ENCODE measurements around the gene CASKIN1.

Gene CASKIN1

DNA sequence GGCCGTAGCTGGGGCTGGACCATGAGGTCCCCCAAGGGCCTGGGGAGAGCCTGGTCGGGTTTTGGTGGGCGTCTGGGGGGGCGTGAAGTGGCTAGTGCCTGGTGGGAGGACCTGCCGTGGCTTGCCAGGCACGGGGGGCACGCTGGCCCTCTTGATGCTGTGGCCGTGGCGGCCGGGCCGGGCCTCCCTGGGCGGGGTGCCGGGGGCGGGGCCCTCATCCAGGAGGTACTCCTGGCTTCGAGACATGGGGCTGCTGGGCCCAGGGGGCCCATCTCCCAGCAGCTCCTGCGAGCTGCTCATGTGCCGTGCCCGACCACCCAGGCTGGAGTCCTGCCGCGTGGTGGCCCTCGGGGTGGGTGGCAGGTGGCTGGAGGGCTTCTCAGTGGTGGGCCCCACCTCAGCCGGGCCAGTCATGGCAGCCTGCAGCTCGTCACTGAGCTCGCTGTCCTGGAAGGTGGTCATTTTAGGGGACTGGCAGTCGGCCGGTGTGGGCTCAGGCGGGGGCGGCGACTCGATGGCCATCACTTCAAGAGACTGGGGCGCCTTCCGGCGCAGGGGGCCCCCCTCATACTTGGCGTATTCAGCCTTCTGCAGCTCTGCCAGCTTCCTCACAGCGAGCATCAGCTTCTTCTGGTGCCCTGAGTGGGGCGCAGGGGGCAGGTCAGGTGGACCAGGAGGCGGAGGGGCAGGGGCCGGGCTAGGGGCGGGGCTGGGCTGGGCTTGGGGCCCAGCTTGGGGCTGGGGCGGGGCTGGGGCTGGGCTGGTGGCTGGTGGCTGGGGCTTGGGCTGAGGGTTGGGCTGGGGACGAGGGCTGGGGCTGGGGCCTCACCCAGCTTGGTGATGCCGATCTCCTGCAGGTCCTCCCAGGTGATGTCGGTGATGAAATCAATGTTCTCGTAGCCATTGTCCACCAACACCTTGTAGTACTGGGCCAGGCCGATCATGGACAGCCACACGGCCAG is 15.2 kb downstream of the CASKIN1 start:
- H3K9me3 ChIP-seq (ENCODE audit: insufficient read depth, low read length) = no peaks in the 10 kb centered on the region
- DNase-seq (ENCODE audit: low read depth, low spot score) = no peak
- no peak for TF ChIP-seq ZNF274 (IDR thresholded peaks at IDR 0.05; ENCODE audit: low read depth, low read length)
- no peak overlapping the region for H3K4me3 ChIP-seq (ENCODE audit: insufficient read length, low read depth)
- H3K4me1 ChIP-seq (ENCODE audit: insufficient read depth, insufficient read length) = peaks cover 18% of the 10 kb centered on the region
- peaks cover 35% of the 10 kb centered on the region for H3K36me3 ChIP-seq (ENCODE audit: insufficient read depth, insufficient read length, low read length)
- no peaks in the 10 kb centered on the region for H3K27me3 ChIP-seq (ENCODE audit: insufficient read depth, insufficient read length)
- H3K9ac ChIP-seq (ENCODE audit: insufficient read length, low read depth) = peak overlapping the region; percentile 32

DNA sequence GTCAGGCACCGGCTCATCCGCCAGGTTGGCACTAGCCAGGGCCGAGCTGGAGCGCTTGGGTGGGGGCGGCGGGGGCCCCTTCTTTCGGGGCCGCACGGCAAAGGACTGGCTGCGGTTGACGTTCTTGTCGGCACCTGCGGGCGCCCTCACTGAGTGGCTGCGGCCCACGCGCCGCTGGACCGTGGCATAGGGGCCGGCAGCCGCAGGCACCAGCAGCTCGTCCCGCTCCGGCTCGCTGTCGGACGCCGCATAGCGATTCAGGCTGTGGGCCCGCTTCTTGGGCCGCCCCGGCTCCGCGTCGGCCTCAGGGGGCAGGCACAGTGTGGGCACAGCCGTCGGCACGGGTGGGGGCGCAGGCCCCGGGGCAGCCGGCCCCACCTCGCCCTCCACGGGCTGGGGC is 15.9 kb downstream of the CASKIN1 start:
- no peak for DNase-seq (ENCODE audit: low read depth, low spot score)
- no peaks in the 10 kb centered on the region for H3K27me3 ChIP-seq (ENCODE audit: insufficient read depth, insufficient read length)
- H3K9ac ChIP-seq (ENCODE audit: insufficient read length, low read depth) = no peak overlapping the region
- TF ChIP-seq SUZ12 (IDR thresholded peaks at IDR 0.05; ENCODE audit: extremely low read depth, insufficient read depth, insufficient read length) (no peak), YY1 (IDR thresholded peaks at IDR 0.05; ENCODE audit: insufficient read depth, insufficient read length) (no peak), ZNF274 (IDR thresholded peaks at IDR 0.05; ENCODE audit: low read depth, low read length) (no peak)
- no peak overlapping the region for H3K4me3 ChIP-seq (ENCODE audit: insufficient read length, low read depth)
- peaks cover 17% of the 10 kb centered on the region for H3K4me1 ChIP-seq (ENCODE audit: insufficient read depth, insufficient read length)
- H3K9me3 ChIP-seq (ENCODE audit: insufficient read depth, low read length) = no peaks in the 10 kb centered on the region
- H3K36me3 ChIP-seq (ENCODE audit: insufficient read depth, insufficient read length, low read length) = peaks cover 43% of the 10 kb centered on the region

DNA sequence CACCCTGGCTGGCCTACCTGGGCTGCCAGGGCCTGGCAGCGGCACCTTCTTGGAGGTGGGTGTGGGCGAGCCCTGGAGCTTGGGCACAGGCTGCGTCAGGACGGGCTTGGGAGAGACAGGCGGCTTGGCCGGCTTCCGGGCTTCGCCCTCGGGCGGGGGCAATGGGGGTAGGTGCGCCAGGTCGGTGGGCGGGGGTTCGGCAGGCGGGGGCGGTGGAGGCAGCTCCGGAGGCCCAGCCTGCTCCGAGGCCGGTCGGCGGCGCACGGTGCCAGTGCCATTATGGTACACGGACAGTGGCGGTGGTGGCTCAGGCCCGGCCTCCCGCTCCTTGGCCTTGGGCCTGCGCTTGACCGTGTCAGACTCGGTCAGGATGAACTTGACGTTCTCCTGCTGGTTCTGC is 16.8 kb downstream of the CASKIN1 start:
- no peaks in the 10 kb centered on the region for H3K9me3 ChIP-seq (ENCODE audit: insufficient read depth, low read length)
- DNase-seq (ENCODE audit: low read depth, low spot score) = no peak
- peaks cover 17% of the 10 kb centered on the region for H3K4me1 ChIP-seq (ENCODE audit: insufficient read depth, insufficient read length)
- no peak overlapping the region for H3K9ac ChIP-seq (ENCODE audit: insufficient read length, low read depth)
- no peaks in the 10 kb centered on the region for H3K27me3 ChIP-seq (ENCODE audit: insufficient read depth, insufficient read length)
- H3K4me3 ChIP-seq (ENCODE audit: insufficient read length, low read depth) = no peak overlapping the region
- H3K36me3 ChIP-seq (ENCODE audit: insufficient read depth, insufficient read length, low read length) = peaks cover 52% of the 10 kb centered on the region
- TF ChIP-seq SUZ12 (IDR thresholded peaks at IDR 0.05; ENCODE audit: extremely low read depth, insufficient read depth, insufficient read length) = no peak
- no peak for TF ChIP-seq YY1 (IDR thresholded peaks at IDR 0.05; ENCODE audit: insufficient read depth, insufficient read length)
- no peak for TF ChIP-seq ZNF274 (IDR thresholded peaks at IDR 0.05; ENCODE audit: low read depth, low read length)

DNA sequence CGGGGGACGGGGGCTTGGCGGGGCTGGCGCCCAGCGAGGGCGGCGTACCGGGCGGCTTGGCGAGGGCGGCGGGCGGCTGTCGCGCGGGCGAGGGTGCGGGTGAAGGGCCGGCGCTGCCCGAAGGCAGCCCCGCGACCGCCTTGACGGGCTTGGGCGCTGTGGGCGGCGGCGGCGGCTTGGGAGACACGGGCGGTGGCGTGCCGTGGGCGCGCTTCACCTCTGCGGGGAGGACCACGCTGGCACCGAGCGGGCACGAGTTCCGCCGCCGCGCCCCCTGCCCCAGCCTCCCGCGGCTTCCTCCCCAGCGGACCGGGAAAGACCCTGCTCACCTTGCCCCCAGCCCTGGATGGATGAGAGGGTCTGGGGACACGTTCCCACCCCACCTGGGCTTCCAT is 17.3 kb downstream of the CASKIN1 start:
- no peak for TF ChIP-seq SUZ12 (IDR thresholded peaks at IDR 0.05; ENCODE audit: extremely low read depth, insufficient read depth, insufficient read length)
- TF ChIP-seq YY1 (IDR thresholded peaks at IDR 0.05; ENCODE audit: insufficient read depth, insufficient read length) = no peak
- TF ChIP-seq ZNF274 (IDR thresholded peaks at IDR 0.05; ENCODE audit: low read depth, low read length) = no peak
- H3K4me3 ChIP-seq (ENCODE audit: insufficient read length, low read depth) = no peak overlapping the region
- no peaks in the 10 kb centered on the region for H3K27me3 ChIP-seq (ENCODE audit: insufficient read depth, insufficient read length)
- H3K4me1 ChIP-seq (ENCODE audit: insufficient read depth, insufficient read length) = peaks cover 17% of the 10 kb centered on the region
- DNase-seq (ENCODE audit: low read depth, low spot score) = no peak
- peaks cover 54% of the 10 kb centered on the region for H3K36me3 ChIP-seq (ENCODE audit: insufficient read depth, insufficient read length, low read length)
- H3K9ac ChIP-seq (ENCODE audit: insufficient read length, low read depth) = no peak overlapping the region
- no peaks in the 10 kb centered on the region for H3K9me3 ChIP-seq (ENCODE audit: insufficient read depth, low read length)

DNA sequence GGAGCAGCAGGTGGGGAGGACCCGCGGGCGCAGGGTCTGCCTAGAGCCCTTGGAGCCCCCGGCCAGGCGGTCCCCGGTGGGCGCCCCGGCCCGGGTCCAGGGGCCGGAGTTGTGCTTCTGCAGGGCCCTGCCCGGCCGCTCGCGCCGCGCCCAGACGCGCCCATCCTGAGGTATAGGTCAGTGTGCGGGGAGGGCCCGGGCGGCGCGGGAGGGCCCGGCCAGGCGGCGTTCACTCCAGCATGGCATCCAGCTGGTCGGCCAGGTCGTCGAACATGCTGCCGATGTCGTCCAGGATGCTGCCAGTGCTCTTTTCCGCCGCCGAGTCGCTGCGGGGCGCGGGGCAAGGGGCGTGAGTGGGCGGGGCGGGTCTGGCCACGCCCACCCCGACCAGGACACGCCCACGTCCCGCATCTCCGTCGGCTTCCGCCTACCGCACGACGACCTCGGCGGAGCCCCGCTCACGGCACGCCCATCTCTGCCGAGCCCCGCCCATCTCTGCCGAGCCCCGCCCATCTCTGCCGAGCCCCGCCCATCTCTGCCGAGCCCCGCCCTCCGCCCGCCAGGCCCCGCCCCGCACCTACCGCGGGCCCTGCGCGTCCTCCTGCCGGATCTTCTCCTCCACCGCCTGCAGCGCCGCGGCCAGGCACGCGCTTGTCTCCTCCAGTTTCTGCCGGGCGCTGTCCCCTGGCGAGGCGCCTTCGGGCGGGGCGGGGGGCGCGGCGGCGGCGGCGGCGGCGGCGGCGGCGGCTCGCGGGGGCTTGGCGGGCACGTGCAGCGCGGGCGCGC is 17.9 kb downstream of the CASKIN1 start:
- peaks cover 17% of the 10 kb centered on the region for H3K4me1 ChIP-seq (ENCODE audit: insufficient read depth, insufficient read length)
- peaks cover 60% of the 10 kb centered on the region for H3K36me3 ChIP-seq (ENCODE audit: insufficient read depth, insufficient read length, low read length)
- no peaks in the 10 kb centered on the region for H3K9me3 ChIP-seq (ENCODE audit: insufficient read depth, low read length)
- TF ChIP-seq SUZ12 (IDR thresholded peaks at IDR 0.05; ENCODE audit: extremely low read depth, insufficient read depth, insufficient read length) = no peak
- no peak overlapping the region for H3K9ac ChIP-seq (ENCODE audit: insufficient read length, low read depth)
- H3K4me3 ChIP-seq (ENCODE audit: insufficient read length, low read depth) = no peak overlapping the region
- no peaks in the 10 kb centered on the region for H3K27me3 ChIP-seq (ENCODE audit: insufficient read depth, insufficient read length)
- DNase-seq (ENCODE audit: low read depth, low spot score) = peak; percentile 71

DNA sequence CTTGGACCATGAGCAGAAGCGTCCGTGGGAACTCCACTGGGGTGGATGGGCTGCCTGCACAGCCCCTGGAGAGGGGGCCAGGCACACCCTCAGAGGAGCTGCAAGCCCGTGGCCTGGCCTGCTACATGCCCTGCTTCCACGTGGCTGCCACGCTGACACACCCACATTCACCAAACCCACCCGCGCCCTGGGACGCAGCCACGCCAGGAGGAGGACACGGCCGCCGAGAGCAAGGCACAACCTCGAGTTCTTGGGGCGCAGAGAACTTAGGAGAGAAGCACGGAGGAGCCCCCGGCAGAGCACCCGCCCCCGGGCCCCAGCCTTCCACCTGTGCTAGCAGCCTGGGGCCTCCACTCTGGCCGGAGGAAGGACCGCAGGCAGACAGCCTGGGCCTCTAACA is 18.8 kb downstream of the CASKIN1 start:
- no peaks in the 10 kb centered on the region for H3K27me3 ChIP-seq (ENCODE audit: insufficient read depth, insufficient read length)
- H3K4me3 ChIP-seq (ENCODE audit: insufficient read length, low read depth) = no peak overlapping the region
- no peaks in the 10 kb centered on the region for H3K9me3 ChIP-seq (ENCODE audit: insufficient read depth, low read length)
- no peak overlapping the region for H3K9ac ChIP-seq (ENCODE audit: insufficient read length, low read depth)
- no peak for DNase-seq (ENCODE audit: low read depth, low spot score)
- TF ChIP-seq YY1 (IDR thresholded peaks at IDR 0.05; ENCODE audit: insufficient read depth, insufficient read length) (no peak), ZNF274 (IDR thresholded peaks at IDR 0.05; ENCODE audit: low read depth, low read length) (no peak), SUZ12 (IDR thresholded peaks at IDR 0.05; ENCODE audit: extremely low read depth, insufficient read depth, insufficient read length) (no peak)
- H3K4me1 ChIP-seq (ENCODE audit: insufficient read depth, insufficient read length) = peaks cover 12% of the 10 kb centered on the region
- peaks cover 65% of the 10 kb centered on the region for H3K36me3 ChIP-seq (ENCODE audit: insufficient read depth, insufficient read length, low read length)

DNA sequence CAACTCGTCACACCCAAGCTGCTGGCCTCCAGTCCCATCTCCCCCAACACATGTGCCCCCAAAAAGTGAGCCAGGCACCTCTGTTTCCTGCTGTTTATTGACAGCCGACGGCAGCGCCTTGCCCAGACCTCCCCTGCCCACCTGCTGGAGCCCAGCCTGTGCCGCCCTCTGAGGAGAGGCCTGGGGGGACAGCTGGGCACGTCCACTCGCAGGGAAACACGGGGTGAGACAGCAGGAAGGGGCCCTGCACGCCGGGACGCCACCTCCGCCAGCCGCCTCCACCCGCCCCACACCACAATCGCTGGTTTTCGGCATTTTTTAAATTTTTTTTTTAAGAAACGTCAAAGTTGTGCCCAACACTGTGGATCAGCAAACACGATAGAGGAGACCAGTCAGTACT is 19.3 kb downstream of the CASKIN1 start:
- Histone ChIP-seq H3K9me3 (ENCODE audit: insufficient read depth, low read length) (no peaks in the 10 kb centered on the region), H3K4me3 (ENCODE audit: insufficient read length, low read depth) (no peak overlapping the region), H3K4me1 (ENCODE audit: insufficient read depth, insufficient read length) (peaks cover 10% of the 10 kb centered on the region), H3K36me3 (ENCODE audit: insufficient read depth, insufficient read length, low read length) (peaks cover 64% of the 10 kb centered on the region), H3K9ac (ENCODE audit: insufficient read length, low read depth) (no peak overlapping the region), H3K27me3 (ENCODE audit: insufficient read depth, insufficient read length) (no peaks in the 10 kb centered on the region)
- no peak for TF ChIP-seq SUZ12 (IDR thresholded peaks at IDR 0.05; ENCODE audit: extremely low read depth, insufficient read depth, insufficient read length)
- no peak for DNase-seq (ENCODE audit: low read depth, low spot score)

All from NT2/D1 (cell line).